Stimulated activated naive CD8-positive, alpha-beta T cell treated with anti-CD3 and anti-CD28 coated beads, Interleukin-15, Interleukin-2, amounts not matched to agents 100 ng/mL and 50 ng/mL, for 24 hours (primary cell): ENCODE results near the gene SYNGR3.

Experiments used
- H3K27ac Mint-ChIP-seq: one replicate; pipeline ENCODE4 v1.8.0; 2021; ENCODE audit warnings: mild to moderate bottlenecking, mixed read lengths
- H3K27me3 Mint-ChIP-seq: one replicate; pipeline ENCODE4 v1.8.0; 2021; ENCODE audit warnings: mixed read lengths
- H3K36me3 Mint-ChIP-seq: one replicate; pipeline ENCODE4 v1.8.0; 2021; ENCODE audit warnings: low read depth, mixed read lengths
- H3K4me1 Mint-ChIP-seq: one replicate; pipeline ENCODE4 v1.8.0; 2021; ENCODE audit warnings: low read depth, mixed read lengths
- H3K4me3 Mint-ChIP-seq: one replicate; pipeline ENCODE4 v1.8.0; 2021; ENCODE audit warnings: mild to moderate bottlenecking, mixed read lengths
- H3K9me3 Mint-ChIP-seq: one replicate; pipeline ENCODE4 v1.8.0; 2021; ENCODE audit warnings: mixed read lengths

The SYNGR3 gene

DNA sequence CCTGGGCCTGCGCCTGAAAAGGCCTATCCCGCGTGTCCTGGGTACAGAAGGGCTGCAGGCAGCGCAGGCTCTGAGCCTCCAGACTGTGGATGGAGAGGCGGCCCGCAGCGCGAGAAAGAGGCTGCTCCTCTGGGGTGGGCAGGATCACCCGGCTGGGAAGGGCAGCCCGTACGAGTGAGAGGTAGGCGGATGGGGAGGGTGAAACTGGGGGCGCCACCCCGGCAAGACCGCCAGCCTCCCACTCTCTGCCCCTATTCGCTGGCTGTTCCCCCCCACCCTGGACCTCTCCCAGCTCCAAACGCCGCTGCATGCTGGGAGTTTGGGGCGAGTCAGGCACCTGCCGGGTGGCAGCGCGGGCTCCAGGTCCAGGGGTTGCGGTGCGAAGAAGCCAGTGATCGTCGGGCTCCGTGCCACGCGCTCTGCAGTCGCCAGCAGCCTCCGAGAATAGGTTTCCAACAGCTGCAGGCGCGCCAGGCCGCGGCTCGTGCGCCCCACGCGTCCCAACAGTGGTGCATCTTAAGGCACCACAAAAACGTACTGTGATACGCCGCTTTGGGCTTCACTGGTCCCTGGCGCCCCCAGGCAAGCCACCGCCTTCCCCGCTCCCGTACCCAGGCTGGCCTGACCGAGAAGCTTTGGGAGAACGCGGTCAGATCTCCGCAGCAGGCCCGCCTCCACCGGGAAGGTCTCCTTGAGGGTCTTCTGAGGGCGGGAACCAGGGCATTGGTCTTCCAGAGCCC lies 9.6 kb upstream of the SYNGR3 start:
- Mint-ChIP-seq H3K4me1 (peaks cover 16% of the 10 kb centered on the region), H3K27me3 (peaks cover 25% of the 10 kb centered on the region), H3K36me3 (peaks cover 13% of the 10 kb centered on the region), H3K9me3 (no peaks in the 10 kb centered on the region), H3K4me3 (no peak overlapping the region), H3K27ac (no peak overlapping the region)

GRCh38 chr16:1980770-1981087 lies 9.0 kb upstream of the SYNGR3 start:
- Mint-ChIP-seq H3K27me3 (peaks cover 25% of the 10 kb centered on the region), H3K4me3 (no peak overlapping the region), H3K4me1 (peaks cover 21% of the 10 kb centered on the region), H3K36me3 (peaks cover 11% of the 10 kb centered on the region), H3K27ac (no peak overlapping the region), H3K9me3 (no peaks in the 10 kb centered on the region)

- Mint-ChIP-seq H3K27me3 (peaks cover 25% of the 10 kb centered on the region), H3K27ac (peak within 1 kb of the TSS; percentile 11), H3K4me1 (peaks cover 21% of the 10 kb centered on the region), H3K9me3 (no peaks in the 10 kb centered on the region), H3K4me3 (peak within 1 kb of the TSS; percentile 28), H3K36me3 (peaks cover 8% of the 10 kb centered on the region)
Observed at GRCh38 chr16:1981398-1981836, 8.4 kb upstream of the SYNGR3 start, which contains the start of gene NOXO1. NOXO1 (minus strand) TSS chr16:1981469; CDS start chr16:1981179, 290 bp downstream.

GRCh38 chr16:1982013-1982433 lies 7.7 kb upstream of the SYNGR3 start:
- no peak overlapping the region for H3K27ac Mint-ChIP-seq
- H3K36me3 Mint-ChIP-seq: peaks cover 12% of the 10 kb centered on the region
- no peak overlapping the region for H3K4me3 Mint-ChIP-seq
- H3K27me3 Mint-ChIP-seq: peaks cover 25% of the 10 kb centered on the region
- peaks cover 21% of the 10 kb centered on the region for H3K4me1 Mint-ChIP-seq
- H3K9me3 Mint-ChIP-seq: no peaks in the 10 kb centered on the region

DNA sequence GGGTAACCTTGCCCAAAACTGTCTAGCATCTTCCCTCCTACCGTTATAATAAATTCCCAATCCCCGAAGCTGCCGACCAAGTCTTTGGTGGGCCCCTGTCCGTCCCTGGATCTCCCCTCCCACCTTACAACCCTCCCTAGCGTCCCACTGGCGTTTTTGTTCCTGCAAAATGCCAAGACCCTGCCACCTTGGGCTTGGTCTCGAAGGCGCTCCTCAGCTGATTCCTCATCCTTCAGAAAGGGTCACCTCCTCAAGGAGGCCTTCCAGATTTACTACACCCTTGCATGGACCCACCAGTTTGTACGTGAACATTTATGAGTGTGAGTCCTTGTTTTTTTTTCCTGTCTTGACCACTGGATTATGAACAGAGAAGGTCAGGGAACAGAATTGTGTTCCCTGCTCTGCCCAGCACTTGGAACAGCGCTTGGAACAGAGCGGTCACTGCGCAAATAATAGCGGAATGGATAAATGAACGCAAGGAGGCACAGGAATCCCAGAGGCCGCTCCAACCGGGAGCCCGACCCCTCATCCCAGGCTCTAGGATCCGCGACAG lies 6.7 kb upstream of the SYNGR3 start:
- Mint-ChIP-seq H3K9me3 (no peaks in the 10 kb centered on the region), H3K4me1 (peaks cover 21% of the 10 kb centered on the region), H3K27ac (no peak overlapping the region), H3K27me3 (peaks cover 28% of the 10 kb centered on the region), H3K36me3 (peaks cover 7% of the 10 kb centered on the region), H3K4me3 (peak overlapping the region; percentile 73)

DNA sequence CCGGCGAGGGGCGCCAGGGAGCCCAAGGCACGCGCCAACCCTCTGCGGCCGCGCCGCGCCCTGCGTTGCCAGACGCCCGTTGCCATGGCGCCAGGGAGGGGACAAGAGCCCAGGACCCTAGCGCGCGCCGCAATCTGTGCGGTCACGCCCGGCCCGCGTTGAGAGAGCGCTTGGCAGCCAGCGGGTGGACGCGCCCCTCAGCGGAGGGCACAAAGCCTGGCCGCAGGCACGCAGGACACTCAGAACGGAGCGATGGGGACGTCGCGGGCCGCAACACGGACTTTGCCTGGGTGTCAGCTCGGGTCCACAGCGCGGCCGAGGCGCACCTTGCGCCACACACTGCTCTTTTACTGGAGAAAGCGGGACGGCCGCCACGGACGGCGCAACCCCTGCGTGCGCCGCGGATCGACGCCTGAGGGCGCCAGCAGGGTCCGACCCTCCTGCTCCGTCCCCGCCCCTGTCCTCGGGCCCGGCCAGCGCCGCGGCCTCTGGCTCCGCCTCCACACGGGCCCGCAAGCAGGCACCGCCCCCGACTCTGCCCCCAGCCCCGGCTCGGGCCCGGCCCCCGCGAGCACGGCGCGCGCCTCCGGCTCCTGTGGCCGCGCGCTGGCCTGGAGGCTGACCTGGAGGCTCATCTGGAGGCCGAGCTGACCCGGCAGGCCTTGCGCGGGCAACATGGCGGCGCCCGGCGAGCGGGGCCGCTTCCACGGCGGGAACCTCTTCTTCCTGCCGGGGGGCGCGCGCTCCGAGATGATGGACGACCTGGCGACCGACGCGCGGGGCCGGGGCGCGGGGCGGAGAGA lies 6.0 kb upstream of the SYNGR3 start, which contains the start of gene GFER:
GFER (plus strand) TSS at position 650 of the 803 bp plus-strand sequence; CDS start at position 676, 26 bp downstream.
- peak within 1 kb of the TSS; percentile 72 for H3K27ac Mint-ChIP-seq
- peaks cover 7% of the 10 kb centered on the region for H3K36me3 Mint-ChIP-seq
- no peaks in the 10 kb centered on the region for H3K9me3 Mint-ChIP-seq
- peaks cover 32% of the 10 kb centered on the region for H3K27me3 Mint-ChIP-seq
- peaks cover 21% of the 10 kb centered on the region for H3K4me1 Mint-ChIP-seq
- peak within 1 kb of the TSS; percentile 86 for H3K4me3 Mint-ChIP-seq

DNA sequence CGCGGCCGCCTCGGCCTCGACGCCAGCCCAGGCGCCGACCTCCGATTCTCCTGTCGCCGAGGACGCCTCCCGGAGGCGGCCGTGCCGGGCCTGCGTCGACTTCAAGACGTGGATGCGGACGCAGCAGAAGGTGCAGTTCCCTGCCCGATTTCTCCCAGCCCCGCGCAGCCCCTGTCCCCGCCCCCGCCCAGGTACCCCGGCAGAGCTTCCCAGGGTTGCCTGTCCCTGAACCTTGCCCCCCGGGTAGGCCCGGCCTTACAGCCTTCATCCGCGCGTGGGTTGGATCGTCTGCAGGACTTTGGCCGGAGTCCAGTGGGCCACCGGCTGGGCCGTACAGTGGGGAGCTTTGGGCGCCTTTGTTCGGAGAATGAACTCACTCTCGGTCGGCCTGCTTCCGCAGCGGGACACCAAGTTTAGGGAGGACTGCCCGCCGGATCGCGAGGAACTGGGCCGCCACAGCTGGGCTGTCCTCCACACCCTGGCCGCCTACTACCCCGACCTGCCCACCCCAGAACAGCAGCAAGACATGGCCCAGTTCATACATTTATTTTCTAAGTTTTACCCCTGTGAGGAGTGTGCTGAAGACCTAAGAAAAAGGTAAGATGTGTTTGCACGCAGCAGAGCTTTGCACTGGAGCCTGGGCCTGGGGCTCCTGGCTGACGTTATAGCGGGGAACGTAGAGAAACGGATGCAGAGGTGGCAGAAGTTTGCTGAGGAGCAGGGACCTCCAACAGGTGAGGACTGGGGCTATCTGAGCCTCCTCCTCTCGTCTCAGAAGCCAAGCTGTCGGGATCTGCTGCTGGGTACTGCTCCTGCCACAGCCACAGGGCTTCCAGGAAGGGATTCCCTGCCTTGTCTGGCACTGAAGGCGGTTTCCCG lies 5.2 kb upstream of the SYNGR3 start:
- no peaks in the 10 kb centered on the region for H3K9me3 Mint-ChIP-seq
- H3K36me3 Mint-ChIP-seq: peaks cover 7% of the 10 kb centered on the region
- H3K27ac Mint-ChIP-seq: peak overlapping the region; percentile 72
- H3K4me3 Mint-ChIP-seq: peak overlapping the region; percentile 86
- peaks cover 18% of the 10 kb centered on the region for H3K4me1 Mint-ChIP-seq
- H3K27me3 Mint-ChIP-seq: peaks cover 39% of the 10 kb centered on the region

GRCh38 chr16:1985466-1986150 lies 4.2 kb upstream of the SYNGR3 start:
- Mint-ChIP-seq H3K27ac (no peak overlapping the region), H3K27me3 (peaks cover 37% of the 10 kb centered on the region), H3K4me1 (peaks cover 21% of the 10 kb centered on the region), H3K36me3 (peaks cover 7% of the 10 kb centered on the region), H3K9me3 (no peaks in the 10 kb centered on the region), H3K4me3 (peak overlapping the region; percentile 86)

GRCh38 chr16:1987198-1987597 lies 2.6 kb upstream of the SYNGR3 start:
- Mint-ChIP-seq H3K36me3 (peaks cover 7% of the 10 kb centered on the region), H3K4me1 (peaks cover 26% of the 10 kb centered on the region), H3K27me3 (peaks cover 28% of the 10 kb centered on the region), H3K9me3 (no peaks in the 10 kb centered on the region), H3K4me3 (no peak overlapping the region), H3K27ac (no peak overlapping the region)

DNA sequence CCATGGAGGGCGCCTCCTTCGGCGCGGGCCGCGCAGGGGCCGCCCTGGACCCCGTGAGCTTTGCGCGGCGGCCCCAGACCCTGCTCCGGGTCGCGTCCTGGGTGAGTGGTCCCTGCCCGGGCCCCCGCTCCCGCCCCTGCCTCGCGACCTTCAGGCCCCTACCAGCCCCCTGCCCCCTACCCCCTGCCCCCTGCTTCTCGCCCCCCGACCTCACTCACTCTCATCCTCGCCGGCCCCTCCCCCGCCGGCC lies 256 bp downstream of the SYNGR3 start:
- Mint-ChIP-seq H3K9me3 (no peaks in the 10 kb centered on the region), H3K4me3 (no peak overlapping the region), H3K36me3 (peaks cover 7% of the 10 kb centered on the region), H3K27ac (no peak overlapping the region), H3K27me3 (peaks cover 17% of the 10 kb centered on the region), H3K4me1 (peaks cover 29% of the 10 kb centered on the region)

- Mint-ChIP-seq H3K4me3 (peak overlapping the region; percentile 66), H3K4me1 (peaks cover 24% of the 10 kb centered on the region), H3K36me3 (peaks cover 11% of the 10 kb centered on the region), H3K9me3 (no peaks in the 10 kb centered on the region), H3K27ac (peak overlapping the region; percentile 78), H3K27me3 (peaks cover 17% of the 10 kb centered on the region)
Observed at GRCh38 chr16:1990351-1991134, 773 bp downstream of the SYNGR3 start.

GRCh38 chr16:1991135-1991551 lies 1.4 kb downstream of the SYNGR3 start:
- H3K27me3 Mint-ChIP-seq: peaks cover 17% of the 10 kb centered on the region
- peaks cover 23% of the 10 kb centered on the region for H3K4me1 Mint-ChIP-seq
- H3K9me3 Mint-ChIP-seq: no peaks in the 10 kb centered on the region
- peaks cover 11% of the 10 kb centered on the region for H3K36me3 Mint-ChIP-seq
- peak overlapping the region; percentile 78 for H3K27ac Mint-ChIP-seq
- H3K4me3 Mint-ChIP-seq: peak overlapping the region; percentile 66

DNA sequence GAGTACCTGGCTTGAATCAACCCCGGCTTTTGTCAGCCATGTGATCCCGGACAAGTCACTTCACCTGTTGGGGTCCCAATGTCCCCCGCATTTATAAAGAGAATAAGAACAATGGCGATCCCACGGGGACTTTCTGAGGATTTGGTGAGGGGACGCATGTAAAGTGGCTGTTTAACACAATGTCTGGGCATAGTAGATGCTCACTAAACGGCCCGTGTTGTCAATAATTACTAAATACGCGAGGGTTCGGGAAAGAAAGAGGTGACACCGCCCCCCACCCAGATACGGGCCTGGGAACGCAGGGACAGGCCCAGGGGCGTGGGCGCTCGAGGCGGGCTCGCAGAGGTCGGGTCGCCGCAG lies 1.8 kb downstream of the SYNGR3 start:
- Mint-ChIP-seq H3K9me3 (no peaks in the 10 kb centered on the region), H3K27me3 (peaks cover 17% of the 10 kb centered on the region), H3K36me3 (peaks cover 7% of the 10 kb centered on the region), H3K4me1 (peaks cover 24% of the 10 kb centered on the region), H3K27ac (peak overlapping the region; percentile 78), H3K4me3 (peak overlapping the region; percentile 66)
